LNCAP (cell line): ENCODE measurements around the gene SOAT1.

Experiments
- CTCF ChIP-seq: fragments of 450-650 bp; IDR thresholded peaks from 2 replicates; pipeline ENCODE4 v1.5.1; 2017; ENCODE audit warnings: mild to moderate bottlenecking

Gene SOAT1

DNA sequence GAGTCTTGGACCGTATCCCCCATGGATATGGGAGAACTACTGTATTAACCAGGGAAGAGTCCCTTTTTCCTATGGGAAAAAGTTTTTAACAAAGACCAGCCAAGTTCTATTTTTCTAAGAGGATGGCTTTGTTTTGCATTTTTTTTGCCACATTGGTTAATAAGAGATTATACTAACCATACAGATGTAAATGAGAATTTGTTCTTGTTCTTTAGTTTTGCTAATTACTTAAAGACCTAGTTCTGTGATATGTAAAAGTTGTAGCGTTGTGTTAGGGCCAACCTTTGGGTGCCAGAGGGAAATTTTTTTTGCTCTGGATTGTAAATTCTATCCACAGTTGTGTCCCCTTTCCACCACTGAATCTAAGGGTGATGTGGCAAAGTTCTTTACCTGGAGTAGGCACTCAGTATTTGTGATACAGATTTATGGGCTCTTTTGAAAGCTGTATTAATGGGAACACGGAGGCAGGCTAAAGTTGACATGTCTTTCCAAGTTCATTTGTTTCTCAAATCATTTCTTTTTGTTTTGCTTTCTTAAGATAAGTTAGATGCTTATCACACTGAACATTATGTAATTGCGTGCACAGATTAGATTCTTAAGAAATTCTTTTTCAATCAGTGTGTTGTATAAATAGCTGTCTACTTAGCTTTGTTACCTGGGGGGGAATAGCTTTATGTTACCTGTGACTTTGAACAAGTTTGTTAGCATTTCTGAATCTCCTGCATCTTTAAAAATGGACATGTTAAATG lies 2.9 kb downstream of the SOAT1 start:
- no peak for TF ChIP-seq CTCF

DNA sequence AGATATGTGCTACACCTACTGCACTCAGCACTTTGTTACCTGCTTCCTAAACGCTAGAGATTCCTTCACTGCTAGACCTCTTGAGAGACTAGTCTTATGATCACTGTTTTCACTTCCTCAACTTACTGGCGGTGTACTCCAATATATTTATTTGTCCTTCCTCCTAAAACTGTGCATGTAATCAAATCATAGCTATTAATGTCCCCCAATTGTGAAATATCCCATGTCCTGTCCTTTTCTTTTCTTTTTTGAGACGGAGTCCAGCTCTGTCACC lies 3.4 kb downstream of the SOAT1 start:
- no peak for TF ChIP-seq CTCF

DNA sequence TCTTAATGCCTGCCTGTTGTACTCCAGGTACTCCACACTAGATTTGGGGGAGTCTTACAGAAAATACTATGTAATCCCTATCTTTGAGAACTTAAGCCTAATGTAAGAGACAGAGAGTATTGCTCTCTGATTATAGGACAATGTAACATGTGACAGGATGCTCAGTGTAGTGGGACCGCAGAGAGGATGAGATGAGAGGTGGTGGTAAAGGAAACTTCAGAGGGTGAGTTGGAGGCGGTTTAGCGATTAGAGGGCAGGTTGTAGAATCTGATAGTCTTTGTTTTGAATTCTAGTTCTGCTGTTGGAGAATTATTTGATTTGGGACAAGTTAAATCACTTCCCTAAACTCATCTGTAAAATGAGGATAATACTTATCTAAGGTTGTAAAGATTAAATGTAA lies 5.4 kb downstream of the SOAT1 start:
- TF ChIP-seq CTCF, result no peak

- no peak for TF ChIP-seq CTCF
These were observed 6.5 kb downstream of the SOAT1 start for GRCh38 chr1:179300112-179300511.

DNA sequence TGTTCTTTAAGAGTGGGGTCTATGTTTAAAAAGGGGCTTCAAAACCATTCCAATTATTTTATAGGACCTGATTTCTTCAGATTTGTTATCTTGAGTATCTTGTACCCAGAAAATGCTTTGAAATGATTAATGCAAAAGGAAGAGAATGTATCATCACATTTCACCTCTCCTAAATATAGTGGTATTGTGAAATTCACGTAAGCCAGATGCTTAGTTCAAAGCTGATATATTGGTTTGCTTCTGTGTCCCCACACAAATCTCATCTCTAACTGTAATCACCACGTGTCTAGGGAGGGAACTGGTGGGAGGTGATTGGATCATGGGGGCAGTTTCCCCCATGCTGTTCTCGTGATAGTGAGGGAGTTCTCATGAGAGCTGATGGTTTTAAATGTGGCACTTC lies 8.5 kb downstream of the SOAT1 start:
- TF ChIP-seq CTCF, result no peak

GRCh38 chr1:179303200-179303785 lies 9.7 kb downstream of the SOAT1 start:
- TF ChIP-seq CTCF, result no peak

DNA sequence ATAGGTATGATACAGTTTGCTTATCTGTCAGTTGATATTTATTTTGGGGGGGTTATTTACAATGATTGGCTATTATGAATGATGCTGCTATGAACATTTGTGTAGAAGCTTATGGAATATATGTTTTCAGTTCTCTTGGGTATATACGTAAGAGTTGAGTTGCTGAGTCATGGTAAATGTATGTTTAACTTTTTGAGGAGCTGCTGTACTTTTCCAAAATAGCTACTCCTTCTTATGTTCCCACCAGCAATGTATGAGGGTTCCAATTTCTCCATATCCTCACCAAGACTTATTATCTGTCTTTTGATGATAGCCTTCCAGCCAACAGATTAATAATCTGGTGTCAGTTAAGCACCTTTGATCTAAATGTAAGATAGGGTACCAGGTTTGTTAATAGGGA lies 11.9 kb downstream of the SOAT1 start:
- TF ChIP-seq CTCF, result no peak

DNA sequence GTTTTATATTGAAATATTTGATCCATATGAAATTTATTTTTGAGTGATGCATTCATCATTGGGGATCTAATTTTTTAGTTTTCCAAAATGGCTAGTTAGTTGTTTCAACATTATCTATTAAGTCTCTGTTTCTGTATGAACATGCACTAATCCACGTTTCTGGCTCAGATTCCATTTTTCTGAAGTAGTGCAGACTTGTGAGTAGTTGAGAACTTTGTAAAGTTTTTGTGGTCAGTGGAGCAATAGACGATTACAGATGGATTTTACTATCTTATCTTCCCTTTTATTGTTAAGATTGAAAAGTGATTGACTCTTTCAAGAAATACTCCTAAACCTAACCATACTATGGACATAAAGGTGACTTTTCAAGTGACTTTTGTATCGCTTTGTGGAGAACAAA lies 16.7 kb downstream of the SOAT1 start:
- no peak for TF ChIP-seq CTCF
